Spleen (tissue), 11 donors: ENCODE results near the gene NCOA1. TPM values are rescaled to one million over a fixed set of nuclear protein-coding genes. Genes with fewer than 3 reads are reported as not detected.
"Not testable (repeated sequence)": the region's sequence is repeated elsewhere in the genome, so short reads cannot be mapped to it uniquely, and the experiment has no call there.

Experiments
- DNase-seq: peaks from one replicate; pipeline ENCODE4 v3.0.0-alpha.2; 2020
- H3K27ac ChIP-seq, 8 donors: fragments of 200-600 bp; sonication (generic) in 7 of 8; 1 replicate in 4 of 8; 2 replicates in 4 of 8; pipeline versions ENCODE4 v1.5.0 to v1.8.0; 2016 to 2021; ENCODE audit warnings: inconsistent platforms in 4 of 8, mild to moderate bottlenecking in 4 of 8, moderate library complexity in 1 of 8
- H3K27me3 ChIP-seq, 7 donors: fragments of 200-600 bp; sonication (generic) in 6 of 7; replicated peaks in 1 of 7; 1 replicate in 4 of 7; 2 replicates in 3 of 7; pipeline versions ENCODE4 v1.5.0 to v1.8.0; 2016 to 2021; ENCODE audit warnings: inconsistent platforms in 3 of 7, mild to moderate bottlenecking in 1 of 7
- H3K36me3 ChIP-seq, 6 donors: fragments of 200-600 bp; sonication (generic) in 5 of 6; 1 replicate in 4 of 6; 2 replicates in 2 of 6; pipeline versions ENCODE4 v1.5.0 to v1.8.0; 2016 to 2021; ENCODE audit warnings: inconsistent platforms in 2 of 6
- H3K4me1 ChIP-seq, 6 donors: fragments of 200-600 bp; sonication (generic) in 5 of 6; 1 replicate in 3 of 6; 2 replicates in 3 of 6; pipeline versions ENCODE4 v1.5.0 to v1.8.0; 2016 to 2021; ENCODE audit warnings: inconsistent platforms in 3 of 6
- H3K4me3 ChIP-seq, 8 donors: fragments of 200-600 bp; sonication (generic) in 7 of 8; 1 replicate in 4 of 8; 2 replicates in 4 of 8; pipeline versions ENCODE4 v1.5.0 to v1.8.0; 2016 to 2021; ENCODE audit warnings: inconsistent platforms in 4 of 8, mild to moderate bottlenecking in 4 of 8, moderate library complexity in 2 of 8
- H3K9me3 ChIP-seq, 8 donors: fragments of 200-600 bp; sonication (generic) in 7 of 8; 1 replicate in 4 of 8; 2 replicates in 4 of 8; pipeline versions ENCODE4 v1.5.0 to v1.8.0; 2016 to 2021; ENCODE audit warnings: inconsistent platforms in 4 of 8
- POLR2A ChIP-seq, 3 donors: fragments of 450-650 bp; IDR thresholded peaks; one replicate each; pipeline ENCODE4 v1.5.1; 2017; ENCODE audit warnings: antibody characterized with exemption in 3 of 3, mild to moderate bottlenecking in 1 of 3
- POLR2AphosphoS5 ChIP-seq, 3 donors: sonication (generic); formaldehyde crosslinking; IDR thresholded peaks; one replicate each; pipeline ENCODE4 v1.5.1; 2017; ENCODE audit warnings: antibody characterized with exemption in 3 of 3
- WGBS, 5 donors: extraction: QIAGEN DNeasy Blood & Tissue Kit in 3 of 5; methylation state at CpG; one replicate each; pipeline versions ENCODE4 v1.1.5 to v1.1.7; 2013 to 2018; 5-methylcytosine and 5-hydroxymethylcytosine counted together
- intact Hi-C: fragments of 100-400 bp; cut with DNase I; formaldehyde crosslinking; loops from one replicate; pipeline ENCODE4 v1.15.0; 2023; ENCODE audit warnings: low total_unique reads
- polyA plus RNA-seq, 3 donors: library from polyadenylated mRNA; stranded (reverse); fragments of 200-250 nt; gene quantifications; one replicate each; pipeline ENCODE4 v1.2.1, GENCODE V29; 2013
- total RNA-seq, 7 donors: library from RNA; depleted of rRNA in 3 of 7; stranded (reverse); fragments of >200 nt in 3 of 7; fragmentation: NEBNext Ultra II Directional in 4 of 7; extraction: Animal tissue kit (Norgen Biotek cat#: 25700) in 4 of 7; gene quantifications; one replicate each; pipeline versions ENCODE4 v1.1.0 to v1.2.1, GENCODE V29; 2016 to 2021
- TF ChIP-seq, protein P1 (sequence below), 11 experiments: fragments of 200-600 bp in 7 of 11; fragments of 450-650 bp in 4 of 11; sonication (generic) in 4 of 11; IDR thresholded peaks in 8 of 11; conservative IDR thresholded peaks in 3 of 11; 1 replicate in 7 of 11; 2 replicates in 4 of 11; pipeline versions ENCODE4 v1.4.0 to v1.8.0; 2016 to 2021; ENCODE audit warnings: antibody characterized with exemption in 11 of 11, inconsistent platforms in 4 of 11, mild to moderate bottlenecking in 1 of 11
- donor health status: healthy with polysubstance abuse.
- donor health status: DM: no; HTN: no; CAD: no; lungs with moderate emphysema.
- donor health status: DM: no; HTN: no; CAD: no.
- donor health status: Bipolar disorder and iron deficiency.
- donor health status: healthy.
- donor health status: DM: no; HTN: no; CAD: no.
- donor health status: DM: yes; HTN: yes; CAD: no.

Gene NCOA1
- total and polyA plus RNA-seq, 10 donors, result 4.4 to 73.6 (median 54.4) TPM

DNA sequence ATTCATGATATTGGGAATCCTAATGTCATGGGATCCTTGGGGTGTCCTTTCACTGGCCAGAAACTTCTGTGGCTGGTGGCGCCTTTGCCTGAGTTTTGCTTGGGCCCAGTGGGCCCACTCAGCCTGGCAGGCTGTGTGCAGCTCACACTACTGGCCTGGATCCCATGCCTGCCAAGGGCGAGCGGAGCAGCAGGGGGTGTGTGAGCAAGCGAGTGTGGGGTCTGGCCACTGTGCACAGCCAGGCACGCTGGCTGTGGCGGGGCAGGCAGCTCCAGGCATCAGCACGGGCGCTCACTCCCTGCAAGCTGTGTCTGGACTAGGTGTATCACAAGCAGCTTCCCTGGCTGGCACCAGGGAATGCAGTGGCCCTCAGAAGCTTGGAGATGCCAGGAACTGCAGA is 74.5 kb downstream of the NCOA1 start:
- Histone ChIP-seq H3K36me3 (peaks cover 0 to 36% (median 17%) of the 10 kb centered on the region in 6 donors), H3K27ac (no peak overlapping the region), H3K4me1 (peaks cover 0 to 21% (median 2%) of the 10 kb centered on the region in 6 donors), H3K4me3 (no peak overlapping the region), H3K27me3 (no peaks in the 10 kb centered on the region), H3K9me3 (peaks cover 0 to 15% (median 14%) of the 10 kb centered on the region in 8 donors)
- intact Hi-C loops, result no loop called here
- 95 to 98% (median 97%) methylated on average over 7 to 8 of the region's 8 CpGs for WGBS, 5 donors
- DNase-seq, result no peak
- peak in 1 of 3 donors; percentile 21 for TF ChIP-seq POLR2AphosphoS5 (IDR thresholded peaks at IDR 0.05)
- no peak for TF ChIP-seq POLR2A (IDR thresholded peaks at IDR 0.05)
- TF ChIP-seq, protein P1, sequence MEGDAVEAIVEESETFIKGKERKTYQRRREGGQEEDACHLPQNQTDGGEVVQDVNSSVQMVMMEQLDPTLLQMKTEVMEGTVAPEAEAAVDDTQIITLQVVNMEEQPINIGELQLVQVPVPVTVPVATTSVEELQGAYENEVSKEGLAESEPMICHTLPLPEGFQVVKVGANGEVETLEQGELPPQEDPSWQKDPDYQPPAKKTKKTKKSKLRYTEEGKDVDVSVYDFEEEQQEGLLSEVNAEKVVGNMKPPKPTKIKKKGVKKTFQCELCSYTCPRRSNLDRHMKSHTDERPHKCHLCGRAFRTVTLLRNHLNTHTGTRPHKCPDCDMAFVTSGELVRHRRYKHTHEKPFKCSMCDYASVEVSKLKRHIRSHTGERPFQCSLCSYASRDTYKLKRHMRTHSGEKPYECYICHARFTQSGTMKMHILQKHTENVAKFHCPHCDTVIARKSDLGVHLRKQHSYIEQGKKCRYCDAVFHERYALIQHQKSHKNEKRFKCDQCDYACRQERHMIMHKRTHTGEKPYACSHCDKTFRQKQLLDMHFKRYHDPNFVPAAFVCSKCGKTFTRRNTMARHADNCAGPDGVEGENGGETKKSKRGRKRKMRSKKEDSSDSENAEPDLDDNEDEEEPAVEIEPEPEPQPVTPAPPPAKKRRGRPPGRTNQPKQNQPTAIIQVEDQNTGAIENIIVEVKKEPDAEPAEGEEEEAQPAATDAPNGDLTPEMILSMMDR (IDR thresholded peaks at IDR 0.05 in 8 of 11, conservative IDR thresholded peaks at IDR 0.05 in 3 of 11), result no peak

DNA sequence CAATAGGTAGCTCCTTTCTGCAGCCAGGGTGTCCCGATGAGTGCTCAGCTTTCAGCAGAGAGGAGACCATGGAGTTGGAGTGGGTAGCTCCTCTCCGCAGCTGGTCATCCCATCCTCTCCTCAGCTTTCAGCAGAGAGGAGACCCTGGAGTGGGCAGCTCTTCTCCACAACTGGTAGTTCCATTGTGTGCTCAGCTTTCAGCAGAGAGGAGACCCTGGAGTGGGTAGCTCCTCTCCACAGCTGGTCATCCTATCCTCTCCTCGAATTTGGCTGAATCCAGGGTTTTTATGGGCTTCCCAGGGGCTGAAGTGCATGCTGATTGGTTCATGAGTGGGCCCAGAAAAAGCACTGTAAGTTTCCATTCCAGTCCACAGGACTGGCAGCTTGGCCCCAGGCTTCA is 75.2 kb downstream of the NCOA1 start:
- H3K9me3 ChIP-seq, result peaks cover 0 to 15% (median 14%) of the 10 kb centered on the region in 8 donors
- TF ChIP-seq POLR2AphosphoS5 (IDR thresholded peaks at IDR 0.05) (no peak), POLR2A (IDR thresholded peaks at IDR 0.05) (no peak)
- TF ChIP-seq, protein P1 (IDR thresholded peaks at IDR 0.05 in 8 of 11, conservative IDR thresholded peaks at IDR 0.05 in 3 of 11), result no peak
- intact Hi-C loops, result no loop called here
- no peaks in the 10 kb centered on the region for H3K27me3 ChIP-seq
- peaks cover 0 to 36% (median 17%) of the 10 kb centered on the region in 6 donors for H3K36me3 ChIP-seq
- DNase-seq, result no peak
- H3K4me3 ChIP-seq, result no peak overlapping the region
- 92 to 100% (median 98%) methylated on average over 3 of the region's 3 CpGs for WGBS, 5 donors
- H3K27ac ChIP-seq, result no peak overlapping the region
- peaks cover 0 to 14% (median 2%) of the 10 kb centered on the region in 6 donors for H3K4me1 ChIP-seq

DNA sequence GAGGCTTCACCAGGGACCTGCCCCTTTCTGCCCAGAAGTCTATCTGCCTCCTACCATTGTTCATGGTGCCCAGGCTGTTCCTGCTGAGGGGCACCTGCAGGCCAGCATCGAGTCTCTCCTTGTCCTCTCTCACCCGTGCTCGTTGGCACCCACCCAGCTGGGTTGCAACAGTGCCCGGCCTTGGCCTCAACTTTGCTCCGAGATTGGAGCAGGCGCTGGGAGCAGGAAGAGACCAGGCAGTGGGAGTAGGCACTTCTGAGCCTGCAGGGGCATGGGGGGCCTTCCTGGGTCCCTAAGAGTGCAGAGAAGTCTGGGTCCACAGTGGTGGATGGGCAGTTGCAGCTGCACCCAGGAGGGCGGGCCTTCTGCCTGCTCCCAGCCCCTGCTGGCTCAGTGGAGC is 75.6 kb downstream of the NCOA1 start:
- Histone ChIP-seq H3K27ac (no peak overlapping the region), H3K4me1 (peaks cover 0 to 12% (median 2%) of the 10 kb centered on the region in 6 donors), H3K4me3 (no peak overlapping the region), H3K27me3 (no peaks in the 10 kb centered on the region), H3K9me3 (peaks cover 0 to 15% (median 14%) of the 10 kb centered on the region in 8 donors), H3K36me3 (peaks cover 0 to 36% (median 17%) of the 10 kb centered on the region in 6 donors)
- intact Hi-C loops, result no loop called here
- DNase-seq, result no peak
- 96 to 100% (median 98%) methylated on average over 4 to 7 of the region's 7 CpGs for WGBS, 5 donors
- TF ChIP-seq POLR2AphosphoS5 (IDR thresholded peaks at IDR 0.05), result peak in 1 of 3 donors; percentile 23
- TF ChIP-seq, protein P1 (IDR thresholded peaks at IDR 0.05 in 8 of 11, conservative IDR thresholded peaks at IDR 0.05 in 3 of 11), result no peak

DNA sequence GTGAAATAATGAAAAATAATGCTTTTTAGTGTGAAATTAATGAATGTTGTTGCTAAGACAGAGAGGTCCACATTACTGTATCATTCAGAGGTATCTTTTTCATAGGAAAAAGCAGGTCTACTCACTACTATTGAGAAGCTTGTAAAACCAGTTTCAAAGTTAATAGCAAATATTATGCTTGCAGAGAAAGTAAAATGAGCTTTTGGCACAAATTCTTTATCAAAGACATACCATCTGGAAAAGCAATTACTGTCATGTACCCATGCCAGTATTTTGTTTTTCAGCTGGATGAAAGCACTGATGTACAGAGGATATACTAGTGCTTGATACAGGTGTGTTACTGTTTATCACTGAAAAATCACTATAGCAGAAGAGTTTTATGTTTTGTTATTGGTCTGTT is 77.5 kb downstream of the NCOA1 start:
- peaks cover 0 to 15% (median 14%) of the 10 kb centered on the region in 8 donors for H3K9me3 ChIP-seq
- H3K4me3 ChIP-seq, result no peak overlapping the region
- peaks cover 0 to 12% (median 2%) of the 10 kb centered on the region in 6 donors for H3K4me1 ChIP-seq
- H3K36me3 ChIP-seq, result peaks cover 0 to 35% (median 17%) of the 10 kb centered on the region in 6 donors
- H3K27ac ChIP-seq, result no peak overlapping the region
- no peak for DNase-seq
- H3K27me3 ChIP-seq, result no peaks in the 10 kb centered on the region
- TF ChIP-seq, protein P1 (IDR thresholded peaks at IDR 0.05 in 8 of 11, conservative IDR thresholded peaks at IDR 0.05 in 3 of 11), result no peak
- no peak for TF ChIP-seq POLR2A (IDR thresholded peaks at IDR 0.05)
- TF ChIP-seq POLR2AphosphoS5 (IDR thresholded peaks at IDR 0.05), result no peak
- intact Hi-C loops, result no loop called here

DNA sequence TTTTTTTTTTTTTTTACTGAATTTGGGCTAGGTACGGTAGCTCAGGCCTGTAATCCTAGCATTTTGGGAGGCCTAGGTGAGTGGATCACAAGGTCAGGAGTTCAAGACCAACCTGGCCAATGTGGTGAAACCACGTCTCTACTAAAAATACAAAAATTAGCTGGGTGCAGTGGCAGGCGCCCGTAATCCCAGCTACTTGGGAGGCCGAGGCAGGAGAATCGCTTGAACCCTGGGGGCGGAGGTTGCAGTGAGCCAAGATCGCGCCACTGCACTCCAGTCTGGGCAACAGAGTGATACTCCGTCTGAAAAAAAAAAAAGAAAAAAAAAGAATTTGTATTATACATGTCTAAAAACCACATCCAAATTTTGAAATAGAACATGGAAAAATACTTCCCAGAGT is 78.5 kb downstream of the NCOA1 start:
- WGBS, 5 donors, result 95 to 99% (median 97%) methylated on average over 10 of the region's 10 CpGs
- not testable (repeated sequence) for H3K27me3 ChIP-seq
- peaks cover 0 to 13% (median 2%) of the 10 kb centered on the region in 6 donors for H3K4me1 ChIP-seq

More for the DNA sequence above, 78.5 kb downstream of the NCOA1 start:
- H3K4me3 ChIP-seq, DNase-seq, intact Hi-C loops, H3K27ac ChIP-seq: not testable (repeated sequence)
- Histone ChIP-seq H3K9me3 (peaks cover 0 to 15% (median 14%) of the 10 kb centered on the region in 8 donors), H3K36me3 (peaks cover 0 to 29% (median 17%) of the 10 kb centered on the region in 6 donors)
